LNCAP (cell line): Measurements from ENCODE around the gene TMEM18.

Experiments
- CTCF ChIP-seq: fragments of 450-650 bp; IDR thresholded peaks from 2 replicates; pipeline ENCODE4 v1.5.1; 2017; ENCODE audit warnings: mild to moderate bottlenecking

TMEM18 gene

GRCh38 chr2:627926-628560 is 49.2 kb downstream of the TMEM18 start:
- TF ChIP-seq CTCF: no peak

- TF ChIP-seq CTCF: no peak
These were observed 49.9 kb downstream of the TMEM18 start for GRCh38 chr2:627340-627709.

- TF ChIP-seq CTCF: no peak
These were observed 50.5 kb downstream of the TMEM18 start for GRCh38 chr2:626491-627339.

GRCh38 chr2:625415-626333 is 51.5 kb downstream of the TMEM18 start:
- TF ChIP-seq CTCF: no peak

- TF ChIP-seq CTCF: no peak
These were observed 52.5 kb downstream of the TMEM18 start for GRCh38 chr2:624551-625347.

GRCh38 chr2:624096-624495 is 53.1 kb downstream of the TMEM18 start:
- no peak for TF ChIP-seq CTCF
